GM21717 (cell line): ENCODE data around the gene PDCL3.

Experiments
- ATAC-seq: cut with Tn5 transposase; IDR thresholded peaks from one replicate; pipeline ENCODE4 v1.9.1; 2021; ENCODE audit warnings: mild to moderate bottlenecking, moderate library complexity; ENCODE audit not compliant: unreplicated experiment

PDCL3 gene

GRCh38 chr2:100562613-100563406 is at the start of gene PDCL3:
Gene PDCL3, plus strand, starts transcription at chr2:100562993. Its CDS starts 75 bp downstream, at chr2:100563068.
- ATAC-seq, result peak; percentile 96

- no peak for ATAC-seq
Observed at GRCh38 chr2:100513650-100514049, 49.1 kb upstream of the PDCL3 start.

GRCh38 chr2:100517556-100517955 is 45.2 kb upstream of the PDCL3 start:
- ATAC-seq, result no peak

- no peak for ATAC-seq
Observed at GRCh38 chr2:100518801-100519200, 44.0 kb upstream of the PDCL3 start.

- ATAC-seq, result no peak
Observed at GRCh38 chr2:100520224-100520623, 42.6 kb upstream of the PDCL3 start.

- ATAC-seq, result no peak
Observed at GRCh38 chr2:100522430-100522829, 40.4 kb upstream of the PDCL3 start.

GRCh38 chr2:100524331-100524730 is 38.5 kb upstream of the PDCL3 start:
- ATAC-seq, result no peak

GRCh38 chr2:100526868-100527267 is 35.9 kb upstream of the PDCL3 start:
- ATAC-seq, result no peak

- no peak for ATAC-seq
Observed at GRCh38 chr2:100527440-100528015, 35.3 kb upstream of the PDCL3 start.

GRCh38 chr2:100529176-100529575 is 33.6 kb upstream of the PDCL3 start:
- ATAC-seq, result no peak

- no peak for ATAC-seq
Observed at GRCh38 chr2:100529900-100530299, 32.9 kb upstream of the PDCL3 start.

GRCh38 chr2:100535855-100536254 is 26.9 kb upstream of the PDCL3 start:
- no peak for ATAC-seq

- ATAC-seq, result no peak
Observed at GRCh38 chr2:100537918-100538317, 24.9 kb upstream of the PDCL3 start.

GRCh38 chr2:100539221-100539620 is 23.6 kb upstream of the PDCL3 start:
- no peak for ATAC-seq

GRCh38 chr2:100541404-100541803 is 21.4 kb upstream of the PDCL3 start:
- ATAC-seq, result no peak

- ATAC-seq, result no peak
Observed at GRCh38 chr2:100542418-100542817, 20.4 kb upstream of the PDCL3 start.

- no peak for ATAC-seq
Observed at GRCh38 chr2:100544911-100545596, 17.7 kb upstream of the PDCL3 start.

- ATAC-seq, result no peak
Observed at GRCh38 chr2:100546469-100546868, 16.3 kb upstream of the PDCL3 start.

- no peak for ATAC-seq
Observed at GRCh38 chr2:100548771-100549170, 14.0 kb upstream of the PDCL3 start.

GRCh38 chr2:100551303-100551702 is 11.5 kb upstream of the PDCL3 start:
- no peak for ATAC-seq

- no peak for ATAC-seq
Observed at GRCh38 chr2:100554798-100555407, 7.9 kb upstream of the PDCL3 start.

- no peak for ATAC-seq
Observed at GRCh38 chr2:100556746-100557145, 6.0 kb upstream of the PDCL3 start.
